Stimulated activated CD4-positive, alpha-beta T cell treated with anti-CD3 and anti-CD28 coated beads, Interleukin-1b, Interleukin-23, amount 100 ng/mL, for 48 hours (primary cell): ENCODE measurements around the gene MMGT1.

Experiments used
- DNase-seq: peaks from one replicate; pipeline ENCODE4 v3.0.0-alpha.2; 2020

MMGT1 gene

DNA sequence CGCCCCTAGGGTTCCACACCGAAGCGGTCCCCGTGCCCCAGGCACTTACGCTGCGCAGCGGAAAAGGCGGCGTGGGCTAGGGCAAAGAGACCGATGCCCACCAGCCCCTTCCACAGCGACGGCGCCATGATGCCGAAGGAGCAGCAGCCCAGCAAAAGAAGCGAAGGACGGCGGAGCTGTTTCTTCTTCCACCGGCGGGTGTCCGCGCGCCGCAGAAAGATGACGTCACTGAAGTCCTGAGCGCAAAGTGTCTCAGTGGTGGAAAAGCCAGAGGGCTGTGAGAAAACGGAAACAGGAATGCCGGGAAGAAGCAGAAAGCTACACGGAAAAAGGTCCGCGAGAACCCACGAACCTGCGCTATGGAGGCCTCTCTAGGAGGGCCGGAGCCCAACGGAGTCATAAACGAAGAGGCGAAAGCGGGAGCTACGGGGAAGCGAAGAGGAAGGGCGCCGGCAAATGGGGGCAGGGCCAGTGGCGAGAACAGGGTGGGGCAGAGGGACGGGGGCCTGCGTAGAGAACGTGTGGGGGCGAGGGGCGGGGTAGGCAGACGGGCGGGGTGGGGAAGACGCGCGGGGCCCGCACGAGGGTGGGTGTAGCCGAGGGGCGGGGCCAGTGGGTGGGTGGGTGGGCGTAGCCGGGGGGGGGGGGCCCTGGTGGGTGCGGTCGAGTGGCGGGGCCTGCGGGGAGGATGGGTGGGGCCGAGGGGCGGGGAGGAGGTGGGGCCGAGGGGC, at the start of gene MMGT1:
TSS of gene MMGT1 (minus strand) at position 441 of the 731 bp plus-strand sequence. CDS start at position 128, 313 bp downstream.
- peak; percentile 85 for DNase-seq

DNA sequence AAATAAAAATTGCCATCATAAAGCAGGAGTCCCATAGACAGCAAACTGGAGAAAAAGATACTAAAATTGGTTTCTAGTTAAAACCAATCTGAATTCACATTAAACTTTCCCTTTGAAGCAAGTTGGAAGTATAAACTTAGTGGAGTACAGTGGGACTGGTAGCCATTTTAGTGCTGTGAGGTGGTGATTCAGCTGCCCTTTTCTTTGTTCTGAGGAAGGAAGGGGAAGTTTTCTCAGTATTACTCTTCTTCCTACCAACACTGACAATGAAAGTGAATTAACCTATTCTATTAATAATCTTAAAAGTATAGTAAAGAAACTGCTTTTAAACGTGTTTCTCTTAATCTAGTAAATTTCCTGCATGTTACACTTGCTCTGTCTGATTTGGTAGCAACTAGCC, 48.1 kb upstream of the MMGT1 start:
- DNase-seq = no peak

DNA sequence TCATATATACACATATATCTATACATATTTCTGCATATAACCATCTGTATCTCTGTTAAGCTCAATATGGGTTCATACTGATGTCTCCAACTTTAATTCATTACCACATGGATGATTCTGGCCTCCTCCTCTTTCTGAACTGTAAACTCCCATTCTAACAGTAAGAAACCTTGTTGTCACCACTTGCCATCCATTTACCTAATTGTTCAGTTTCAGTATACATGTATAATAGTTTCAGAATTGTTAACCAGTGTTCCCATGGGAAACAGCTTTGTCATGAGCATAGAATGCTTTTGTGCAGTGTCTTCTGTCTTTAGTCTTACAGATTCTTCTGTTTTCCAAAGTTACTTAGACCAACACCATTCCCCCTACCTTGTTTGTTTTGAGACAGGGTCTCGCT, 47.4 kb upstream of the MMGT1 start:
- DNase-seq = no peak

DNA sequence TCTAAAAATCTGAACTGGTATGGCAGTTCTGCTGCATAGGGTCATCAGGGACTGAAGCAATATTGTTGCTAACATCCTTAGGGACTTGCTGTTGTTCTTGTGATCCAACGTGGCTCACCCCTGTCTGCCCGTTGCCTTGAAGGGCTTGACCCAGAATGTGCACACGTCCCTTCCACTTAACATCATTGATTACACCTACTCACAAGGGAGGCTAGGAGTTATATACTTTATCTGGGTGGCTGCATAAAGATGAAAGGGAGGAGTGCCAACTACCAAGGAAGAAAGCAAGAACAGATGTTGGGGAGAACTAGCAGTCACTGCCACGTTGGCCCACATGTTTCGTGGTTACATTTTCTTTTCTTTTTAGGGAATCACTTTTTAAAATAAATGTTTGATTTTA, 45.4 kb upstream of the MMGT1 start:
- DNase-seq = no peak

DNA sequence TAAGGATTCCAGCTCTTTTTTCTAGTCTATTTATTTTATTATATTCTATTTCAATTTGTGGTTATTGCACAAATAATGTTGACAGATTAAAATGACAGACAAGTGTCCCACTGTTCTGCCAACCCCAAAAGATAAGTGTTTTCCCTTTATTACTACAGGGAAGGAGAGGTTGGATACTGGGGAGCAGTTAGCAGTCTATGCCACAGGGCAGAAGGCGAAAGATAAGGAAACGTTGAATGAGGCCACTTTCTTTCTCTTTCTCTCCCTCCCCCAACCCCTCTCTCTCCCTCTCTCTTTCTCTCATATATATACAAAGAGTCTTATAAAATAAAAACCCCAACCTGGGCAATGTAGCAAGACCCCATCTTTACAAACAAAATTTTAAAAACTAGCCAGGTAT, 43.1 kb upstream of the MMGT1 start:
- no peak for DNase-seq

DNA sequence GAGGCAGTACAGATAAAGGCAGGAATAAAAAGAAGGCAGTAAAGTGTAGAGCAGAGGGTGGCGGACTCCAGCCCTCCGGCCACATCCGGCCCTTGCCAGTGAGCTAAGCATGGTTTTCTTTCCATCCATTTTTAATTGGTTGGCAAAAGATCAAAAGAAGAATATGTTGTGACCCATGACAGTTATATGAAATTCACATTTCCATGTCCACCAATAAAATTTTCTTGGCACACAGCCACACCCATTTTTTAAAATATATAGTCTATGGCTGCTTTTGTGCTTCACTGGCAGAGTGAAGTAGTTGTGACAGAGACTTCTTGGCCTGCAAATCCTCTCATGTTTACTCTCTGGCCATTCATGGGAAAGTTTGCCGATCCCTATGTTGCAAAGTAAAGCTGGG, 41.2 kb upstream of the MMGT1 start:
- no peak for DNase-seq

DNA sequence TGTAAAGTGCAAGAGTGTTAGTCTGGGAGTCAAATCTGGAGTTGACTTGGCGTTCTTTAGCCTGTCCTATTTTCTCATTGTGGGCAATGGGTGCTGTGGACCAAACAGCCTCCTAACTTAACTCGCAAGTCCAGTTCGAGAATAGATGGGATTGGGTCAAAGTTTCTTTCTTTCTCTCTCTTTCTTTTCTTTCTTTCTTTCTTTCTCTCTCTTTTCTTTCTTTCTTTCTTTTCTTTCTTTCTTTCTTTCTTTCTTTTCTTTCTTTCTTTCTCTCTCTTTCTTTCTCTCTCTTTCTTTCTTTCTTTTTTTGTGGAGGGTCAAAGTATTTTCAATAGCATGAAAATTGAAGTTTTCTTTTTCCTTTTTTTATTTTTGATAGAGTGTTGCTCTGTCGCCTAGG, 14.5 kb upstream of the MMGT1 start:
- no peak for DNase-seq

DNA sequence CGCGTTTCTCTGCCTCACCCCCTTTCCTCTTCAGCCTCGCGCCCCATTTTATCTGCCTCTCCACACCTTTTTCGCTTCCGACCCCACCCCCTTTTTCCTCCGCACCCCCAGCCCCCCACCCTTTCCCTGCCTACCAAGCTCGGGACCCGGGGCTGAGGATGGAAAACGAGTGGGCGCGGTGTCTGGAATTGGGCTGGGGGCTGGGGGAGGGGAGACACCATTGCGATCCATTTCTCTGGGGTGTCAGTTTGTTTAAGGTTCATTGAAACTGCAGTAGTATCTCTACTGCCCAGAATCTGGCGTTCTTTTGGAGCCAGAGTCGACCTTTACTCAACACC, 12.2 kb upstream of the MMGT1 start:
- no peak for DNase-seq

DNA sequence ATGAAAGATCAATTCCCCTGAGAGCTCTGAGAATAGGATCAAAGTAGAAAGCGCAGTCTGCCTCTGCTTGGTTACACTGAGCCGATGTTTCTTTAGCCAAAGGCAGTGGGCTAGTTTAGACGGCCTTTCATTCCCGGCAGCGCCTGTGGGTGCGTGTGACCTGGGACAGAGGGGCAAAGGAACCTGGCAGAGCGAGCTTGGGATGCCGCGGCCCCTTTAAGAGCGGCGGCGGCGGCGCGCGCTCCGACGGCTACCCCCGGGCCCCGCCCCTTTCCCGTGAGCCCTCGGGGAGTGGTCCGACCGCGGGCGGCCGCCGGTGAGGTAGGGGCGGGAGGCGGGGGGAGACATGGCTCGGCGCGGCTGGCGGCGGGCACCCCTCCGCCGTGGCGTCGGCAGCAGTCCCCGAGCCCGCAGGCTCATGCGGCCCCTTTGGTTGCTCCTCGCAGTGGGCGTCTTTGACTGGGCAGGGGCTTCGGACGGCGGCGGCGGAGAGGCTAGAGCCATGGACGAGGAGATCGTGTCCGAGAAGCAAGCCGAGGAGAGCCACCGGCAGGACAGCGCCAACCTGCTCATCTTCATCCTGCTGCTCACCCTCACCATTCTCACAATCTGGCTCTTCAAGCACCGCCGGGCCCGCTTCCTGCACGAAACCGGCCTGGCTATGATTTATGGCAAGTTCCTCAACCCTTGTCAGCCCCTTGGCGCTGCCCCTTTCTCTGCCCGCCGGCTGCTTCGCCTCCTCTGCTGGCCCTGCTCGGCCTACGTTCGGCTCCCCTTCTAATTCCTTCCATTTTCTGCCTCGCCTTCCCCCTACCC, 11.6 kb upstream of the MMGT1 start, which contains the start of gene SLC9A6:
TSS of gene SLC9A6 (plus strand) at position 279 of the 816 bp plus-strand sequence. CDS start at position 503, 224 bp downstream.
- DNase-seq = peak; percentile 58

DNA sequence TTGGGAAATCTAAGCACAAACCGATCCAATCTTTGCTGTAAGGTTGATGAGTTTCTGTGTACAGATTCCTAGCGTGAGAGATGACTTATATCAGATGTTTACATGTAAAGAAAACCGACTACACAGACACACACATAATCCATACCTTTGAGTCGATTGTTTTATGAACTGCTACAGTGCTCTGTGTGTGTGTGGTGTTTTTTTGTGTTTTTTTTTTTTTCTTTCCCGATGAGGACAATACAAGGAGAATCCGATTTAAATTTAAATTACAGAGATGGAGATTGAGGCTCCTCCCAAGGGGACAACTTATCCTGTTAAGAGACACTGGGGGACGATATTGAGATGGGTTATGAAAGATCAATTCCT, 11.0 kb upstream of the MMGT1 start:
- DNase-seq = no peak

DNA sequence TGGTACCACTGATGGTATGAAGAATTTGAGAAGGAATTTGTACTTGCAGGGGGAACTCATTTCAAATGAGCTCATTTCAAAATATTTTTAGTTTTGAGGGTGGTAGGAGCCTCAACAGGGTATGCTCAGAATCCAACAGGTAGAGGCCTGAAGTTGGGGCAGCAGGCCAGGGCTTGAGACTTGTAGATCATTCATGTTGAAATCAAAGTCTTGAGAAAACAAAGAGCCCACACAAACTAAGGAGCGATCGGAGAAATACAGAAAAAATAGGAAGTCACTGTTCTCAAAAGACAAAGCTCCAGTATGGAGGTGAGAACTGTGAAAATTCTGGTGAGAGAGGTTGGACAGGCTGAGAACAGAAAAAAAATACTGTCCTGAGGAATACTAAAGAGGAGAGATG, 10.5 kb upstream of the MMGT1 start:
- no peak for DNase-seq

DNA sequence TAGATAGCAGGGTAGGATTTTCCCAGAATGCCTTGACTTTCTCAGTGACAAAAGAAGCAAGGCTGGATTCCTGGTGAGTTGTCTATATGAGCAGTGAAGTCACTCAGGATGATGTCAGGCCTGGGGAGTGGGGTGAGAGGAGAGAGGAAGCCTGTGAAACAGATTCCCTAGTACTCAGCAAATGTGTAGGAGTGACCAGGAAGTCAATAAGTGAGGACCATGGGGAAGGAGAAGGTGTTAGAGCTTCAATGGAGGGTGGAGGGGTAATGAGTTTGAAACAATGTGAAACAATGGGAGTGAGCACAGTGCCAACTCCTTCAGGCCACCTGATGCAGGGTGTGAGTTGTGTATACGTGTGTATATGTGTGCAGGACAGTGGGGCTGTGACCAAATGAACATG, 9.1 kb upstream of the MMGT1 start:
- DNase-seq = no peak

DNA sequence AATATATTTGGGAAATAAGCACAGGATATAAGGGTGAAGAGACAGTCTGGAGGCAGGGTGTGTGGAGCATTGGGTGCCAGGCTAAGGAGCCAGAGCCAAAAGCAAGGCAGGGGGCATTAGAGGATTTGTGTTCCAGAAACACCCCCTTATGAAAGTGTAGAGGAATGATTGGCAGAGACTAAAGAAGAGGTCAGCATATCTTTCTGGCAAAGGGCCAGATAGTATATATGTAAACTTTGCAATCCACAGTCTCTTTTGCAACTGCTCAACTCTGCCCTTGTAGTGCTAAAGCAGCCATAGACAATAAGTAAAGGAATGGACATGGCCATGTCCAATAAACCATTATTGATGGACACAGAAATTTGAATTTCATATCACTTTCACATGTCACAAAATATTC, 7.9 kb upstream of the MMGT1 start:
- no peak for DNase-seq

DNA sequence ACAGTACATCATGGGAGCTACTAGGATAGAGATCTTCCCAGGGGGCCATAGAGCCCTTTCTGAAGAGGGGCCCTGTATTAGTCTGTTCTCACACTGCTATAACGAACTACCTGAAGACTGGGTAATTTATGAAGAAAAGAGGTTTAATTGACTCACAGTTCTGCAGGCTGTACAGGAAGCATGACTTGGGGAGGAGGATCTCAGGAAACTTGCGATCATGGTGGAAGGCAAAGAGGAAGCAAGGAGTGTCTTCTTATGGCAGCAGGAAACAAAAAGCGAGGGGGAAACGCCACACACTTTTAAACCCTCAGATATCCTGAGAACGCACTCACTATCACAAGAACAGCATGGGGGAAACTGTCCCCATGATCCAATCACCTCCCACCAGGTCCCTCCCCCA, 7.2 kb upstream of the MMGT1 start:
- DNase-seq = no peak

DNA sequence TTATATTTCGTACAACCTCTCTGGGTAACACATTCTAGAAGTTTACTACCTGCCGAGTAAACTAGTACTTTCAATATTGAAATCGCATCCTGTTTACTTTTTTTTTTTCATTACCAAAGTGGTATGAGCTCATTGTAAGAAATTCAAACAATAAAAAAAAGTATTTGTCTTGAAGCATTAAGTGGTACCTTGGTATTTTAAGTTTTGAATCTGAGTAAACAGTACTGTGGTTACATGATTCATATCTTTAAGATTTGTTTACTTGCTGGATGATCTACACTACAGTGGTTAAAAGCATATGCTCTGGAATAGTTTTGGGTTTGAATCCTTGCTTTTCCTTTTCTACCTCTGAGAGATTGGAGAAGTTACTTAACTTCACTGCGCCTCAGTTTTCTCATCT, 3.8 kb upstream of the MMGT1 start:
- DNase-seq = no peak

DNA sequence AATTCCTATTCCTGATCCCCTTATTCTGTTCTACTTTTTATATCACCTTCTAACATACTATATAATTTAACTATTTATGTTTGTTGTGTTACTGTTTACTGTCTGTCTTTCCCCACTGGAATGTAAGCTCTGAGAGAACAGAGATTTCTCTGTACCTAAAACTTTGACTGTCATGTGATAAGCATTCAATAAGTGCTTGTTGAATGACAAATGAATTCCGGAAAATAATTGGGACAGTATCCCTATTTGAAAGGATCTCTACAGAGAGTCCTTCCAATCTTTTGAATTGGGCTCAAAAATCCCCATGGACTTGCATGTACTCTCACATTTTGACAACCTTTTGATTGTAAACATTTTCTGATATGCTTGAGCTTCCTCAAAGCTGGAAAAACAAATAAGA, 1.6 kb upstream of the MMGT1 start:
- DNase-seq = no peak

DNA sequence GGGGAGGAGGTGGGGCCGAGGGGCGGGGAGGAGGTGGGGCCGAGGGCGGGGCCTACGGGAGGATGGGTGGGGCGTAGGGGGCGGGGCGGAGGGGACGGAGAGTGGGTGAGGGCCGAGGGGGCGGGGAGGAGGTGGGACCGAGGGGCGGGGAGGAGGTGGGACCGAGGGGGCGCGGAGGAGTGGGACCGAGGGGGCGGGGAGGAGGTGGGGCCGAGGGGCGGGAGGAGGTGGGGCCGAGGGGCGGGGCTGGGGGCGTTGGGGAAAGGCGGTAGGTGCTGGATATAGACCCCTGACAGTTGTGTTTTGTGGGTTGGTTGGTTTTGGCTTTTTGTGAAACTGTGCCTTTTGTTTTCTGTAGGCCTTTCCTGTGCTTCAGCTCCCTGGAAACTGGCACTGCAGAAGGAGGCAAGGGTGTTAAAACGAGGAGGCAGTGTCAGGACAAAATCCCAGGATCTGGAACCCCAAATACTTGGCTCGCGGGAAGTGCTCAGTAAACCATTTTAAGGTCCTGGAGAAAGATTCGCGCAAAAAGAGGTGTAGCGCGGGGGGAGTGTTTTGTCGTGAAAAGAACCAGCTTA, 580 bp upstream of the MMGT1 start:
- DNase-seq = peak; percentile 56

DNA sequence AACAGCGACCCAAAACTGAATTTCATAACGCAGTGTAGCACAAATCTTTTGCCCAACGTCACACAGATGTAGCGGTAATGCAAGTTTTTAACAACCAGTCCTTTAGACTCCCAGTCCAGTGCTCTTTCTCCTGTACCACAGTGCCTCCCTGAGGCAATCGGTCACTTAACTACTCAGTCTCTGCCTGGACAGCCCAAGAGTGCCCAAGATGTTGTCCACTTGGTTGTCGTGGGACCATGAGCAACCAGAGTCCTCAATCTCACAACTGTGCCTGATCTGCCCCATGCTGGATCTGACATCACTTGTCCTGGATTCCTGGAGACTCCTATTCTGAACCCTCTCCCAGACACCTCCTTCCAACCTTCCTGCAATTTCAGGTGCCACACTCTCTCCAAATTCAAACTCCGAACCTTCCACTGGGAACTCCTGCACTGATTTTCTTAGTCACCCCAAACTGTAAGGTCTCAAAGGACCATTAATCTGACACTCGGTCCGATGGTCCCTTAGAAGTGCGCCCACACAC, 702 bp downstream of the MMGT1 start:
- no peak for DNase-seq

DNA sequence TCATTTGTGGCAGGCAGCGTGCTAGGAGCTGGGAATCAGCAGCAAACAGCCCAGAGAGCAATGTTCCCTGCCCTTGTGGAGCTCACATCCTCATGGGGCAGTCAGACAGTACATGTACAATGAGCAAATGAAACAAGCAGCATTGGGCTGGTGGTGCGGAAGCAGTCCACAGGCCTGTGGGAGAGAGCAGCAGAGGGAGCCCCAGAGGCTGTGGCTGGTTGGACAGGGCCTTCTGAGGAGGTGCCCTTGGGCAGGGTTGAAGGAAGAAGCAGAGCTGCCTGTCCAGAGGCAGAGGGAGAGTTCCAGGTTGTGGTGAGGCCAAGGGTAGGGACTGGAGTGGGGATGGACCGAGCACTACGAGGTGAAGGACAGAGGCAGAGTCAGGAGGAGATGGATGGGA, 22.5 kb downstream of the MMGT1 start:
- no peak for DNase-seq

DNA sequence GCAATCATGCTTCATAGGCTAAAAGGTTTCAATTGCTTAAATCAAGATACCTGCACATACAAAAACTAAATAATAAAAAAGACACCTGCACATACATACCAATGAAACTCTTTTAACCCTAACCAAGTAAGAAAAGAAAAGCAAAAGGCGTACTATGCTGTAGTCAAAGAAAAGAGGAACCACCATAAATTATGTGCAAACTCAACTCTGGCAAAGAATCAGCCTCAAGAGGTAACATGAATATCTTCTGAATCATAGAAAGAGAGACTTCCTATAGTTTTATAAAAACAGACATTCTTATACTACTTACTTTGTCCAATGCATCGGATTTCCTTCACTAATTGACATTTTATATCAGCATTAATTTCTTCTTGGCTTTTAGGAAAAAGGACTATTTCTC, 29.3 kb downstream of the MMGT1 start:
- no peak for DNase-seq

DNA sequence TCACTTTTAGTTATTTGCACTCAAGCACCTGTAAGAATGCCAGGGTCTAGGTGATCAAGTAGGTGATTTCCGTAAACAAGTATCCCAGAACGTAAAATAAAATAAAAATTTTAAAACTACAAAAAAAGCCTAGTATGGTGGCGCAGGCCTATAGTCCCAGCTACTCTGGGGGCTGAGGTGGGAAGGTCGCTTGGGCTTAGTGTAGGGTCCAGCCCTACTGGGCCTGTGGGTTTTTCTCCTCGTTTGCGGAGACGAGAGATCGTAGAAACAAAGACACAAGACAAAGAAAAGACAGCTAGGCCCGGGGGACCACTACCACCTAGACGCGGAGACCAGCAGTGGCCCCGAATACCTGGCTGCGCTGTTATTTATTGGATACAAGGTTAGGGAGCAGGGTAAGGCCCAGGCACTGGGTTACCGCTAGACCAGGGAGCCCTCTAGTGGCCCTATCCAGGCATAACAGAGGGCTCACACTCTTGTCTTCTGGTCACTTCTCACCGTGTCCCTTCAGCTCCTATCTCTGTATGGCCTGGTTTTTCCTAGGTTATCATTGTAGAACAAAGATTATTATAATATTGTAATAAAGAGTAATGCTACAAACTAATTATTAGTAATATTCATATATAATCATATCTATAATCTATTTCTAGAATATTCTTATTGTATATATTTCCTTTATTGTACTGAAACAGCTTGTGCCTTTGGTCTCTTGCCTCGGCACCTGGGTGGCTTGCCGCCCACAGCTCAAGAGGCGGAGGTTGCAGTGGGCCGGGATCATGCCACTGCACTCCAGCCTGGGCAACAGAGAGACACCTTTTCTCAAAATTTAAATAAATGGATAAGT, 41.9 kb downstream of the MMGT1 start:
- peak; percentile 30 for DNase-seq

DNA sequence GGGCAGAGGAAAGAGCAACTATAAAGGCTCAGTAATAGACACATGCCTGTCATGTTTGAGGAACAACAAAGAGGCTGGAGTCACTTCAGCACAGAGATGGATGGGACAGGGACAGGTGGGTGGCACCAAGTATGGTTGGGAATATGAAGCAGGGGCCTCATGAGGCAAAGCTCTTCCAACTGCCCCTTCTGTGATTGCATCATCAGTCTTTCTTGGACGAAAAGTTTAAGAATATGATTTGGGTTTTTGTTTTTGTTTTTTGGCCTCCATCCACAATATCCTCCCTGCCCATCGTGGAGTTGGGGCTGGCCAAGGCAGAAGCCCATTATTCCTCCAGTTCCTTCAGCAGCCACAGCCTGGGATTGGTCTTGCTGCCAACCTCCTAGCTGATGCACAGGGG, 45.9 kb downstream of the MMGT1 start:
- no peak for DNase-seq

DNA sequence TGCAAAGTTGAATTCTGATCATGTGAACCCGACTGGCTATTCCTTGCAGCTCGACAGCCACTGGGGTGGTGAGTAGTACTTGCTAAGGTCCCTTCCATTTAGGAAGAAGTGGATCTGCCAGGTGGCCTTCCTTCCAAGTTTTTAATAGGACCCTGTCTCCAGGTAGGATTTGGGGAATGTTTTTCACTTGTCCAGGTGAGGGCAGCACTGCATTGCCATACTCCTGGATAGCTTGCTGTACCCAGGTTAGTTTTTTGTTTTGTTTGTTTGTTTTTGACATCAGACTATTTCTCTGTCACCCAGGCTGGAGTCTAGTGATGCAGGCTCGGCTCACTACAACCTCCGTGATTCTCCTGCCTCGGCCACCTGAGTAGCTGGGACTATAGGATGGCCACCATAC, 50.4 kb downstream of the MMGT1 start:
- no peak for DNase-seq
